ENCODE data around the gene ZNF593OS. TPM values are rescaled to one million over a fixed set of nuclear protein-coding genes. Genes with fewer than 3 reads are reported as not detected.

ZNF593OS gene
- total and polyA plus RNA-seq, 4 experiments from 2014 or later, result 0.53 to 0.78 TPM; not detected in 2

DNA sequence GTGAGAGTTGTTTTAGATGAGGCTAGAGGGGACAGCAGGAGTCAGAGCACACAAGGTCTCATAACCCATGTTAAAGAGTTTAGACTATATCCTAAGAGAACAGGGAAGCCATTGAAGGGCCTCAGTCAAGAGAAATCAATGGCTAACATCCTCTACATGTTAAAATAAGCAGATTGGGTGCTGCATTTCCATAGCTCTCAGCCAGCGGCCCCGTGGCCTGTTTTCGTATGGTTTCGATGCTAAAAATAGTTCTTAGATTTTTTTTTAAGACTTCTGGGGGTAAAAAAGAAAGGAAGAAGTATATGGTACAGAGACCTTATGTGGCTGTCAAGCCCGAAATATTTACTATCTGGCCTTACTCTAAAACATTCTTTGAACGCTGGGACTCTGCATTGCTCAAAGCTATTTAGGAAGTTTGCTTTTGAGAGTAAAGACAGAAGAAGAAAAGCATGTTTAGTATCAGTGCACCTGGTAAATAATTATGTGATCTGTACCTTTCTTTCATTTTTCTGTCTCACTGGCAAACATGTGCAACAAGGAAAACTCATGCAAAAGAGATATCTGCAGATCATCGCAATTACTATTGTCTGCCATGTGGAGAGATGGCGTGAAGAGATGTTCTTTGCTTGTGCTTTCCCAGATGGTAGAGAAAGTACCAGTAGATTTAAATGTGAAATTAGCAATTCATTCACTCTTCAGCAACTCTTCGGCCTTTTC lies 51.6 kb downstream of the ZNF593OS start:
- H3K27me3 Mint-ChIP-seq, result no peaks in the 10 kb centered on the region
- Histone ChIP-seq H3K4me3 (ENCODE audit: low read length in 2 of 2) (no peak overlapping the region), H3K27me3 (ENCODE audit: insufficient read depth, low read length) (no peaks in the 10 kb centered on the region), H3K9me3 (ENCODE audit: control insufficient read depth in 1 of 2, low read length in 2 of 2) (no peaks in the 10 kb centered on the region), H3K4me1 (ENCODE audit: insufficient read depth, low read length) (peaks cover 28% of the 10 kb centered on the region), H3K27ac (ENCODE audit: low read depth, low read length) (no peak overlapping the region), H3K36me3 (ENCODE audit: insufficient read depth, low read length) (peaks cover 18% of the 10 kb centered on the region)
- ChIA-PET POLR2A (ENCODE audit: partially characterized antibody) (interaction anchor here (0.9 kb wide), 1 partner anchor 9 kb away, joined by 3 read pairs; no protein-coding TSS in a partner anchor), CTCF (ENCODE audit: partially characterized antibody) (interaction anchor here (1.0 kb wide), 1 partner anchor 25 kb away, joined by 4 read pairs; no protein-coding TSS in a partner anchor)
- H3K9me3 Mint-ChIP-seq, result no peaks in the 10 kb centered on the region
- peaks cover 5 to 51% of the 10 kb centered on the region in 2 donors for H3K36me3 Mint-ChIP-seq
- DNase-seq, result no peak
- peak overlapping the region in 3 of 7 donors; percentile 8 to 80 (median 9) for H3K27ac Mint-ChIP-seq
- intact Hi-C loops (cut with micrococcal nuclease), result loop anchor here (10.0 kb wide), 1 partner anchor 875 kb away; the partner anchor contains the start of gene RSRP1
- no peak overlapping the region for H3K4me3 Mint-ChIP-seq
- peaks cover 15 to 25% (median 21%) of the 10 kb centered on the region in 4 donors for H3K4me1 Mint-ChIP-seq

Other genes with a start within 250 kb of the ZNF593OS start
- 10 to 100 TPM; 18.3 to 20.0 TPM for gene PAFAH2, start 173.8 kb downstream of the ZNF593OS start, total RNA-seq
- 10 to 100 TPM; 10.1 to 12.3 TPM for gene PAFAH2, start 173.8 kb downstream of the ZNF593OS start, polyA plus RNA-seq
- under 1 TPM; 0.12 to 0.19 TPM for gene EXTL1, start 150.1 kb downstream of the ZNF593OS start, total RNA-seq
- gene EXTL1, start 150.1 kb downstream of the ZNF593OS start, polyA plus RNA-seq, result not detected
- gene SLC30A2, start 125.7 kb downstream of the ZNF593OS start, total RNA-seq, result not detected
- gene SLC30A2, start 125.7 kb downstream of the ZNF593OS start, polyA plus RNA-seq, result not detected
- gene TRIM63, start 104.2 kb downstream of the ZNF593OS start, total RNA-seq, result not detected
- not detected for gene TRIM63, start 104.2 kb downstream of the ZNF593OS start, polyA plus RNA-seq
- gene PDIK1L, start 60.0 kb downstream of the ZNF593OS start, total RNA-seq, result 10 to 100 TPM; 20.1 to 25.0 TPM
- 1 to 10 TPM; 5.5 to 8.7 TPM for gene PDIK1L, start 60.0 kb downstream of the ZNF593OS start, polyA plus RNA-seq
- not detected for gene FAM110D, start 12.8 kb downstream of the ZNF593OS start, total RNA-seq
- gene FAM110D, start 12.8 kb downstream of the ZNF593OS start, polyA plus RNA-seq, result not detected
- gene C1orf232, start 2.9 kb downstream of the ZNF593OS start, total RNA-seq, result not detected
- gene C1orf232, start 2.9 kb downstream of the ZNF593OS start, polyA plus RNA-seq, result not detected
- 10 to 100 TPM; 10.7 to 12.4 TPM for gene ZNF593, start 1.9 kb downstream of the ZNF593OS start, total RNA-seq
- gene ZNF593, start 1.9 kb downstream of the ZNF593OS start, polyA plus RNA-seq, result 10 to 100 TPM; 21.6 to 32.9 TPM
- gene CNKSR1, start 5.7 kb upstream of the ZNF593OS start, total RNA-seq, result 1 to 10 TPM; 3.4 to 4.5 TPM
- 1 to 10 TPM in 1 of 2 donors, under 1 TPM in 1; 0.28 to 1.1 TPM for gene CNKSR1, start 5.7 kb upstream of the ZNF593OS start, polyA plus RNA-seq
- not detected for gene CATSPER4, start 18.8 kb upstream of the ZNF593OS start, total RNA-seq
- gene CATSPER4, start 18.8 kb upstream of the ZNF593OS start, polyA plus RNA-seq, result not detected
- gene CEP85, start 62.4 kb upstream of the ZNF593OS start, total RNA-seq, result 10 to 100 TPM; 20.4 to 21.9 TPM
- gene CEP85, start 62.4 kb upstream of the ZNF593OS start, polyA plus RNA-seq, result 1 to 10 TPM; 6.7 to 9.4 TPM
- 100 to 1,000 TPM; 293 to 305 TPM for gene SH3BGRL3, start 108.3 kb upstream of the ZNF593OS start, total RNA-seq
- gene SH3BGRL3, start 108.3 kb upstream of the ZNF593OS start, polyA plus RNA-seq, result 1,000 to 10,000 TPM in 1 of 2 donors, 100 to 1,000 TPM in 1; 979 to 1,531 TPM
- 100 to 1,000 TPM; 115 to 117 TPM for gene UBXN11, start 134.8 kb upstream of the ZNF593OS start, total RNA-seq
- gene UBXN11, start 134.8 kb upstream of the ZNF593OS start, polyA plus RNA-seq, result 10 to 100 TPM; 13.3 to 17.4 TPM
- 1,000 to 10,000 TPM; 1,302 to 1,324 TPM for gene CD52, start 146.1 kb upstream of the ZNF593OS start, total RNA-seq
- over 10,000 TPM in 1 of 2 donors, 1,000 to 10,000 TPM in 1; 8,660 to 12,303 TPM for gene CD52, start 146.1 kb upstream of the ZNF593OS start, polyA plus RNA-seq
- gene CRYBG2, start 182.3 kb upstream of the ZNF593OS start, total RNA-seq, result 1 to 10 TPM; 5.7 to 6.7 TPM
- 1 to 10 TPM in 1 of 2 donors, under 1 TPM in 1; 0.27 to 3.8 TPM for gene CRYBG2, start 182.3 kb upstream of the ZNF593OS start, polyA plus RNA-seq
- gene ZNF683, start 200.9 kb upstream of the ZNF593OS start, total RNA-seq, result not detected
- under 1 TPM; 0.49 to 0.63 TPM for gene ZNF683, start 200.9 kb upstream of the ZNF593OS start, polyA plus RNA-seq
- not detected for gene LIN28A, start 239.0 kb upstream of the ZNF593OS start, total RNA-seq
- gene LIN28A, start 239.0 kb upstream of the ZNF593OS start, polyA plus RNA-seq, result not detected

Data from CD4-positive, alpha-beta memory T cell (primary cell).